Neural cell (in vitro differentiated cells): ENCODE measurements around the gene SLC2A4RG. TPM values are rescaled to one million over a fixed set of nuclear protein-coding genes. Genes with fewer than 3 reads are reported as not detected.
A peak's percentile ranks its signal among the peaks of the same experiment; 100 is the strongest.

ENCODE experiments used
- H2AFZ ChIP-seq: fragments of 200-600, 300-800 bp; sonication (generic), shearing (Covaris generic); 2 replicates; pipeline ENCODE4 v1.6.0; 2014; ENCODE audit warnings: low read depth, mild to moderate bottlenecking, antibody characterized with exemption, low read length, moderate library complexity
- H3F3A ChIP-seq: fragments of 200-600 bp; shearing (Covaris generic); 2 replicates; pipeline ENCODE4 v1.6.1; 2016; ENCODE audit warnings: mild to moderate bottlenecking, moderate library complexity, mixed read lengths, antibody characterized with exemption, low read length; ENCODE audit not compliant: insufficient read depth, poor library complexity, severe bottlenecking
- H3K27ac ChIP-seq: fragments of 200-600, 300-800 bp; sonication (generic), shearing (Covaris generic); 2 replicates; pipeline ENCODE4 v1.5.1; 2014; ENCODE audit warnings: mild to moderate bottlenecking, low read length, moderate library complexity
- H3K27me3 ChIP-seq: fragments of 300-800, 200-600 bp; sonication (generic), shearing (Covaris generic); 2 replicates; pipeline ENCODE4 v1.6.0; 2014; ENCODE audit warnings: mild to moderate bottlenecking, low read depth, low read length, moderate library complexity; ENCODE audit not compliant: insufficient read depth
- H3K36me3 ChIP-seq: fragments of 300-800, 200-600 bp; sonication (generic), shearing (Covaris generic); 2 replicates; pipeline ENCODE4 v1.5.1; 2014; ENCODE audit warnings: mild to moderate bottlenecking, antibody characterized with exemption, low read length, moderate library complexity; ENCODE audit not compliant: insufficient read depth
- H3K4me2 ChIP-seq: fragments of 300-800, 200-600 bp; sonication (generic), shearing (Covaris generic); 2 replicates; pipeline ENCODE4 v1.6.0; 2014; ENCODE audit warnings: mild to moderate bottlenecking, low read length
- H3K4me3 ChIP-seq: fragments of 300-800, 200-600 bp; sonication (generic), shearing (Covaris generic); 2 replicates; pipeline ENCODE4 v1.5.1; 2014; ENCODE audit warnings: mild to moderate bottlenecking, low read length, moderate library complexity
- H3K79me2 ChIP-seq: fragments of 200-600 bp; shearing (Covaris generic); replicated peaks from 2 replicates; pipeline ENCODE4 v1.6.0; 2014; ENCODE audit warnings: mild to moderate bottlenecking, low read length, moderate library complexity; ENCODE audit not compliant: insufficient read depth
- H3K9ac ChIP-seq: fragments of 300-800, 200-600 bp; sonication (generic), shearing (Covaris generic); 2 replicates; pipeline ENCODE4 v1.6.1; 2016; ENCODE audit warnings: mild to moderate bottlenecking, low read length, mixed read lengths
- H3K9me2 ChIP-seq: fragments of 200-600 bp; shearing (Covaris generic); 2 replicates; pipeline ENCODE4 v1.6.1; 2016; ENCODE audit warnings: mild to moderate bottlenecking, low read length, mixed read lengths; ENCODE audit not compliant: insufficient read depth
- H3K9me3 ChIP-seq: fragments of 200-600, 300-800 bp; sonication (generic), shearing (Covaris generic); 2 replicates; pipeline ENCODE4 v1.6.1; 2016; ENCODE audit warnings: mild to moderate bottlenecking, mixed run types, low read length, moderate library complexity, mixed read lengths
- H4K20me1 ChIP-seq: fragments of 200-600 bp; shearing (Covaris generic); 2 replicates; pipeline ENCODE4 v1.6.1; 2016; ENCODE audit warnings: mild to moderate bottlenecking, mixed run types; ENCODE audit not compliant: insufficient read depth
- EP300 ChIP-seq: fragments of 450-650 bp; conservative IDR thresholded peaks from 2 replicates; pipeline ENCODE4 v1.6.1; 2014; ENCODE audit warnings: antibody characterized with exemption, mild to moderate bottlenecking, moderate library complexity; ENCODE audit not compliant: poor library complexity, severe bottlenecking
- EZH2 ChIP-seq: fragments of 200-600, 300-800 bp; shearing (Covaris generic), sonication (generic); IDR thresholded peaks from 2 replicates; pipeline ENCODE4 v1.6.1; 2014; ENCODE audit warnings: antibody characterized with exemption, low read length, borderline replicate concordance, mild to moderate bottlenecking; ENCODE audit not compliant: insufficient read depth, poor library complexity, severe bottlenecking
- MXI1 ChIP-seq: fragments of 450-650 bp; conservative IDR thresholded peaks from 2 replicates; pipeline ENCODE4 v1.6.1; 2014; ENCODE audit warnings: antibody characterized with exemption, mild to moderate bottlenecking; ENCODE audit not compliant: poor library complexity, severe bottlenecking
- POLR2AphosphoS5 ChIP-seq: IDR thresholded peaks from 2 replicates; pipeline ENCODE4 v1.6.1; 2012
- RAD21 ChIP-seq: fragments of 450-650 bp; conservative IDR thresholded peaks from 2 replicates; pipeline ENCODE4 v1.6.1; 2014; ENCODE audit warnings: antibody characterized with exemption, mild to moderate bottlenecking, moderate library complexity
- SMC3 ChIP-seq: fragments of 450-650 bp; conservative IDR thresholded peaks from 2 replicates; pipeline ENCODE4 v1.6.1; 2014; ENCODE audit warnings: antibody characterized with exemption, mild to moderate bottlenecking, moderate library complexity; ENCODE audit not compliant: poor library complexity
- TAF1 ChIP-seq: IDR thresholded peaks from 2 replicates; pipeline ENCODE4 v1.6.1; 2012; ENCODE audit warnings: low read depth
- polyA plus RNA-seq: library from polyadenylated mRNA; depleted of rRNA; stranded (reverse); fragments of >200 nt; gene quantifications from 2 replicates; pipeline ENCODE4 v1.2.3, GENCODE V29; 2014
- TF ChIP-seq, protein P1 (sequence below): fragments of 450-650 bp; IDR thresholded peaks from 2 replicates; pipeline ENCODE4 v1.5.1; 2014; ENCODE audit warnings: antibody characterized with exemption, mild to moderate bottlenecking, moderate library complexity; ENCODE audit not compliant: poor library complexity, severe bottlenecking
- TF ChIP-seq, protein P2 (sequence below): IDR thresholded peaks from 2 replicates; pipeline ENCODE4 v1.6.1; 2012; ENCODE audit warnings: borderline replicate concordance

The SLC2A4RG gene
- polyA plus RNA-seq, 1 donor from 2014 or later = 52.1 TPM

DNA sequence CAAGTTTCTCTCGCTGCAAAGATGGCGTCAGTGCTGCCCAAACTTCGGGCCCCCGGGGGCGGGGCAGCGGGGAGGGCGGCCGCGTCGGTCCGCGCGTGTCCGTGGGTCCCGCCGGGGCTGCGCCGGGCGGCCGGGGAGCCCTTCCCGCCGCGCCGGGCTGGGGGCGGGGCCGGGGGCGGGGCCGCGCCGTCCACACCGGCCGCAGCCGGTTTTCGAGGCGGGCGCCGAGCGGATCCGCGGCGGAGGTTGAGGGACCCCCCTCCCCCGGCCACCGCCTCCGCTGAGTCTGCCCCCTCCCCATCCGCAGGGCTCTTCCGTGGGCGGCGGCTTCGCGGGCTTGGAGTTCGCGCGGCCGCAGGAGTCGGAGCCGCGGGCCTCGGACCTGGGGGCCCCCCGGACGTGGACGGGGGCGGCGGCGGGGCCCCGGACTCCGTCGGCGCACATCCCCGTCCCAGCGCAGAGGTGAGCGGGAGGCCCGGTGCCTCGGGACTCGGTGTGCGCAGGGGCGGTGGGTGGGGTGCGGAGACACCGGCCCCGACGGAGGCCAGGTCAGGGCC is 572 bp downstream of the SLC2A4RG start:
- Histone ChIP-seq H3K79me2 (no peaks in the 10 kb centered on the region), H3K9ac (peak overlapping the region; percentile 76), H3K9me2 (no peaks in the 10 kb centered on the region), H3K4me2 (peak overlapping the region; percentile 70), H3F3A (no peaks in the 10 kb centered on the region), H3K27ac (peak overlapping the region; percentile 47), H3K4me3 (peak overlapping the region; percentile 84), H2AFZ (no peak overlapping the region), H4K20me1 (no peaks in the 10 kb centered on the region), H3K36me3 (no peaks in the 10 kb centered on the region), H3K27me3 (no peaks in the 10 kb centered on the region), H3K9me3 (no peaks in the 10 kb centered on the region)
- TF ChIP-seq TAF1 (peak; percentile 25), RAD21 (no peak), SMC3 (no peak), EZH2 (no peak), MXI1 (no peak), POLR2AphosphoS5 (no peak)
- TF ChIP-seq, protein P1, sequence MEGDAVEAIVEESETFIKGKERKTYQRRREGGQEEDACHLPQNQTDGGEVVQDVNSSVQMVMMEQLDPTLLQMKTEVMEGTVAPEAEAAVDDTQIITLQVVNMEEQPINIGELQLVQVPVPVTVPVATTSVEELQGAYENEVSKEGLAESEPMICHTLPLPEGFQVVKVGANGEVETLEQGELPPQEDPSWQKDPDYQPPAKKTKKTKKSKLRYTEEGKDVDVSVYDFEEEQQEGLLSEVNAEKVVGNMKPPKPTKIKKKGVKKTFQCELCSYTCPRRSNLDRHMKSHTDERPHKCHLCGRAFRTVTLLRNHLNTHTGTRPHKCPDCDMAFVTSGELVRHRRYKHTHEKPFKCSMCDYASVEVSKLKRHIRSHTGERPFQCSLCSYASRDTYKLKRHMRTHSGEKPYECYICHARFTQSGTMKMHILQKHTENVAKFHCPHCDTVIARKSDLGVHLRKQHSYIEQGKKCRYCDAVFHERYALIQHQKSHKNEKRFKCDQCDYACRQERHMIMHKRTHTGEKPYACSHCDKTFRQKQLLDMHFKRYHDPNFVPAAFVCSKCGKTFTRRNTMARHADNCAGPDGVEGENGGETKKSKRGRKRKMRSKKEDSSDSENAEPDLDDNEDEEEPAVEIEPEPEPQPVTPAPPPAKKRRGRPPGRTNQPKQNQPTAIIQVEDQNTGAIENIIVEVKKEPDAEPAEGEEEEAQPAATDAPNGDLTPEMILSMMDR = no peak

DNA sequence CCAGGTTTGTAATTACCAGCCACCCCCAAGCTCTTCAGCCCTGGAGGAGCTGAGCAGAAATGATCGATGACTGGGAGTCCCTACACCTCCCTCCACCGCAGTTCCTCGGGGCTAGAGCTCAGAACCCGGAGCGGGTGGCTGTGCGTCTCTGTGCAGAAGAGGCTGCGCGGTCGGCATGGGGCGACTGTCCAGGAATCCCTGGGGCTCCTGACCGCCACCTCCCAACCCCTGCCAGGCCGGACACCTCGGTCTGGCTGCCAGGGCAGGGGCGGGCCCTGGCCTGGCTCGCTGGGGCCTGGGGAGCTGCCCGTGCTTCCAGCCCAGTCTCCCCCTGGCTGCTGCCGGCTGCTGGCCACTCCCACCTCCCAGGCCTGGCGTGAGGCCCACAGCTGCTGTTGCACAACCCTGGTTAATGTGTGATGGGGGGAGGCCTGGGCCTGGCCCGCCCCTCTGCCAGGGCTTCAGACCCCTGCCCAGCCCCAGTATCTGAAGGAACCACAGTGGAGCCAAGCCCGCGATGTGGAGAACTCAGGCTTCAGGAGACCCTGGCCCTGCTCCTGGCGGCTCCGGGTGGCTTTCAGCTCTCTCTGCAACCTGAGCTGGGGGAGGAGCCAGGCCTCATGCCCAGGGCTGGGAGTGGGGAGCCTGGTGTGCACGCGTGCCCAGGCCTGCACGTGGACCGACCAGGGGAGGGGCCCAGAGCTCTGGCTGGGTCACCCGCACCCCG is 1.2 kb downstream of the SLC2A4RG start:
- no peaks in the 10 kb centered on the region for H3K36me3 ChIP-seq
- H3K9ac ChIP-seq = peak overlapping the region; percentile 76
- no peaks in the 10 kb centered on the region for H3F3A ChIP-seq
- TF ChIP-seq EZH2 (no peak), RAD21 (no peak), TAF1 (peak; percentile 11), POLR2AphosphoS5 (no peak), SMC3 (peak; percentile 24), MXI1 (no peak)
- TF ChIP-seq, protein P1 = no peak
- no peaks in the 10 kb centered on the region for H3K27me3 ChIP-seq
- H3K79me2 ChIP-seq = no peaks in the 10 kb centered on the region
- H3K27ac ChIP-seq = peak overlapping the region; percentile 47
- no peaks in the 10 kb centered on the region for H4K20me1 ChIP-seq
- peak overlapping the region; percentile 70 for H3K4me2 ChIP-seq
- no peaks in the 10 kb centered on the region for H3K9me2 ChIP-seq
- no peak overlapping the region for H2AFZ ChIP-seq
- H3K9me3 ChIP-seq = no peaks in the 10 kb centered on the region
- peak overlapping the region; percentile 84 for H3K4me3 ChIP-seq

DNA sequence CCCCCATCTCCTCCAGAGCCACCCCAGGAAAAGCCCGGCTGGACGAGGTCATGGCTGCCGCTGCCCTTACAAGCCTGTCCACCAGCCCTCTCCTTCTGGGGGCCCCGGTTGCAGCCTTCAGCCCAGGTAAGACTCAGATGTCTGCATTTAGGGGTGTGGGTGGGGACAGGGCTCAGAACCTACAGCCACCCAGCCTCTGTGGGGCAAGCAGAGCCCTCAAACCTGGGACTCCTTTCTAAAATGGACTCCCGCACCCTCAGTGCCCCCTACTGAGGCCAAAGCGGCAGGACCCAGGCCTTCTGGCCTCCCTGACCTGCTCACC is 1.7 kb downstream of the SLC2A4RG start:
- H3K27me3 ChIP-seq = no peaks in the 10 kb centered on the region
- no peaks in the 10 kb centered on the region for H3K9me2 ChIP-seq
- peak overlapping the region; percentile 70 for H3K4me2 ChIP-seq
- H3K9me3 ChIP-seq = no peaks in the 10 kb centered on the region
- H3K79me2 ChIP-seq = no peaks in the 10 kb centered on the region
- no peaks in the 10 kb centered on the region for H4K20me1 ChIP-seq
- TF ChIP-seq POLR2AphosphoS5 (no peak), TAF1 (no peak), RAD21 (no peak), EP300 (no peak), MXI1 (no peak), EZH2 (no peak), SMC3 (no peak)
- TF ChIP-seq, protein P1 = no peak
- TF ChIP-seq, protein P2, sequence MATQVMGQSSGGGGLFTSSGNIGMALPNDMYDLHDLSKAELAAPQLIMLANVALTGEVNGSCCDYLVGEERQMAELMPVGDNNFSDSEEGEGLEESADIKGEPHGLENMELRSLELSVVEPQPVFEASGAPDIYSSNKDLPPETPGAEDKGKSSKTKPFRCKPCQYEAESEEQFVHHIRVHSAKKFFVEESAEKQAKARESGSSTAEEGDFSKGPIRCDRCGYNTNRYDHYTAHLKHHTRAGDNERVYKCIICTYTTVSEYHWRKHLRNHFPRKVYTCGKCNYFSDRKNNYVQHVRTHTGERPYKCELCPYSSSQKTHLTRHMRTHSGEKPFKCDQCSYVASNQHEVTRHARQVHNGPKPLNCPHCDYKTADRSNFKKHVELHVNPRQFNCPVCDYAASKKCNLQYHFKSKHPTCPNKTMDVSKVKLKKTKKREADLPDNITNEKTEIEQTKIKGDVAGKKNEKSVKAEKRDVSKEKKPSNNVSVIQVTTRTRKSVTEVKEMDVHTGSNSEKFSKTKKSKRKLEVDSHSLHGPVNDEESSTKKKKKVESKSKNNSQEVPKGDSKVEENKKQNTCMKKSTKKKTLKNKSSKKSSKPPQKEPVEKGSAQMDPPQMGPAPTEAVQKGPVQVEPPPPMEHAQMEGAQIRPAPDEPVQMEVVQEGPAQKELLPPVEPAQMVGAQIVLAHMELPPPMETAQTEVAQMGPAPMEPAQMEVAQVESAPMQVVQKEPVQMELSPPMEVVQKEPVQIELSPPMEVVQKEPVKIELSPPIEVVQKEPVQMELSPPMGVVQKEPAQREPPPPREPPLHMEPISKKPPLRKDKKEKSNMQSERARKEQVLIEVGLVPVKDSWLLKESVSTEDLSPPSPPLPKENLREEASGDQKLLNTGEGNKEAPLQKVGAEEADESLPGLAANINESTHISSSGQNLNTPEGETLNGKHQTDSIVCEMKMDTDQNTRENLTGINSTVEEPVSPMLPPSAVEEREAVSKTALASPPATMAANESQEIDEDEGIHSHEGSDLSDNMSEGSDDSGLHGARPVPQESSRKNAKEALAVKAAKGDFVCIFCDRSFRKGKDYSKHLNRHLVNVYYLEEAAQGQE = no peak
- H3K36me3 ChIP-seq = no peaks in the 10 kb centered on the region
- no peaks in the 10 kb centered on the region for H3F3A ChIP-seq
- H3K9ac ChIP-seq = peak overlapping the region; percentile 76
- peak overlapping the region; percentile 84 for H3K4me3 ChIP-seq
- H3K27ac ChIP-seq = peak overlapping the region; percentile 47
- H2AFZ ChIP-seq = no peak overlapping the region
